Mucosa of descending colon (tissue), 3 donors: ENCODE measurements around the gene SLC35E4. TPM values are rescaled to one million over a fixed set of nuclear protein-coding genes. Genes with fewer than 3 reads are reported as not detected.

Experiments
- ATAC-seq: fragments of 200-7000 bp; cut with Tn5 transposase; one replicate; pipeline ENCODE4 v1.9.1; 2020; ENCODE audit warnings: mild to moderate bottlenecking, moderate library complexity
- DNase-seq, 3 donors: peaks; one replicate each; pipeline ENCODE4 v3.0.0-alpha.2; 2020
- H3K36me3 ChIP-seq: fragments of 200-600 bp; one replicate; pipeline ENCODE4 v1.8.0; 2021; ENCODE audit warnings: low read depth, mild to moderate bottlenecking
- H3K4me1 ChIP-seq: fragments of 200-600 bp; one replicate; pipeline ENCODE4 v1.8.0; 2021; ENCODE audit warnings: low read depth, mild to moderate bottlenecking
- H3K4me3 ChIP-seq: fragments of 200-600 bp; one replicate; pipeline ENCODE4 v1.8.0; 2021; ENCODE audit warnings: mild to moderate bottlenecking
- H3K9me3 ChIP-seq: fragments of 200-600 bp; one replicate; pipeline ENCODE4 v1.8.0; 2021; ENCODE audit warnings: mild to moderate bottlenecking
- intact Hi-C, 2 donors: fragments of 100-400 bp; cut with DNase I in 1 of 2; cut with micrococcal nuclease in 1 of 2; formaldehyde crosslinking; loops; one replicate each; pipeline versions ENCODE4 v1.11.0 to v1.11.1; 2022; cut with DNase I, micrococcal nuclease
- total RNA-seq, 3 donors: library from RNA; stranded (reverse); fragmentation: NEBNext Ultra II Directional in 2 of 3; extraction: Animal tissue kit (Norgen Biotek cat#: 25700) in 2 of 3; gene quantifications; one replicate each; pipeline versions ENCODE4 v1.2.1 to v1.2.4, GENCODE V29; 2021 to 2023
- TF ChIP-seq, protein P1 (sequence below): fragments of 200-600 bp; IDR thresholded peaks from one replicate; pipeline ENCODE4 v1.8.0; 2022; ENCODE audit warnings: antibody characterized with exemption, mild to moderate bottlenecking
- donor health status: DM: no; HTN: no; CAD: no; lungs with moderate emphysema.
- donor health status: DM: no; HTN: no; CAD: no.
- donor health status: DM: no; HTN: yes; CAD: no.

Gene SLC35E4
- total RNA-seq, 3 donors from 2014 or later = 5.0 to 8.5 (median 7.6) TPM

- peak; percentile 58 to 77 (median 64) for DNase-seq
- H3K4me3 ChIP-seq = peak within 1 kb of the TSS; percentile 32
- no peaks in the 10 kb centered on the region for H3K36me3 ChIP-seq
- TF ChIP-seq, protein P1, sequence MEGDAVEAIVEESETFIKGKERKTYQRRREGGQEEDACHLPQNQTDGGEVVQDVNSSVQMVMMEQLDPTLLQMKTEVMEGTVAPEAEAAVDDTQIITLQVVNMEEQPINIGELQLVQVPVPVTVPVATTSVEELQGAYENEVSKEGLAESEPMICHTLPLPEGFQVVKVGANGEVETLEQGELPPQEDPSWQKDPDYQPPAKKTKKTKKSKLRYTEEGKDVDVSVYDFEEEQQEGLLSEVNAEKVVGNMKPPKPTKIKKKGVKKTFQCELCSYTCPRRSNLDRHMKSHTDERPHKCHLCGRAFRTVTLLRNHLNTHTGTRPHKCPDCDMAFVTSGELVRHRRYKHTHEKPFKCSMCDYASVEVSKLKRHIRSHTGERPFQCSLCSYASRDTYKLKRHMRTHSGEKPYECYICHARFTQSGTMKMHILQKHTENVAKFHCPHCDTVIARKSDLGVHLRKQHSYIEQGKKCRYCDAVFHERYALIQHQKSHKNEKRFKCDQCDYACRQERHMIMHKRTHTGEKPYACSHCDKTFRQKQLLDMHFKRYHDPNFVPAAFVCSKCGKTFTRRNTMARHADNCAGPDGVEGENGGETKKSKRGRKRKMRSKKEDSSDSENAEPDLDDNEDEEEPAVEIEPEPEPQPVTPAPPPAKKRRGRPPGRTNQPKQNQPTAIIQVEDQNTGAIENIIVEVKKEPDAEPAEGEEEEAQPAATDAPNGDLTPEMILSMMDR = no peak
- H3K4me1 ChIP-seq = peaks cover 12% of the 10 kb centered on the region
- intact Hi-C loops = no loop called here
- peak; percentile 81 for ATAC-seq
- no peaks in the 10 kb centered on the region for H3K9me3 ChIP-seq
Measured at GRCh38 chr22:30694640-30695350, 59.2 kb downstream of the SLC35E4 start, which contains the start of gene OSBP2. OSBP2 (plus strand) TSS chr22:30694874; CDS start chr22:30694910, 36 bp downstream.

DNA sequence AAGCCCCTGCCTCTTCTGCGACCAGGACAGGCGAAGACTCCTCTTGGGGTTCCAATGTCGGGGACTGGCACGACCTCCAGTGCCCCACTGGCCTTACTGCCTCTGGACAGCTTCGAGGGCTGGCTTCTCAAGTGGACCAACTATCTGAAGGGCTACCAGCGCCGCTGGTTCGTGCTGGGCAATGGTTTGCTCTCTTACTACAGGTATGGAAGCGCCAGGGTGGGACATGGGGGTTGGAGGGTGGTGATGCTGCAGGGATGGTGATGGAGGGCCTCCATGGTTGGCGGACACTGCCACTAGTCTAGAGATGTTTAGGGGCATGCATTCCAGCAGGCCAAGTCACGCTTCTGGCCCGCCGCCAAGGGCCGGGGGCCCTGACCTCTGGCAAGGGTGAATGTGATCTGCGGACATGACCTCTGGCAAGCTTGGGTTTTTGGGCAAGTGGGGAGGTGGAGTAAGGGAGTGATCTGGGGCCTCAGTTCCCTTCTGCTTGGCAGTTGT lies 59.8 kb downstream of the SLC35E4 start:
- peak overlapping the region; percentile 32 for H3K4me3 ChIP-seq
- TF ChIP-seq, protein P1 = no peak
- intact Hi-C loops = no loop called here
- ATAC-seq = no peak
- H3K4me1 ChIP-seq = peaks cover 12% of the 10 kb centered on the region
- no peaks in the 10 kb centered on the region for H3K36me3 ChIP-seq
- peak in 1 of 3 donors; percentile 39 for DNase-seq
- H3K9me3 ChIP-seq = no peaks in the 10 kb centered on the region

GRCh38 chr22:30695871-30696655 lies 60.5 kb downstream of the SLC35E4 start:
- TF ChIP-seq, protein P1 = no peak
- no peak for DNase-seq
- no peak overlapping the region for H3K4me3 ChIP-seq
- ATAC-seq = no peak
- H3K9me3 ChIP-seq = no peaks in the 10 kb centered on the region
- no peaks in the 10 kb centered on the region for H3K36me3 ChIP-seq
- H3K4me1 ChIP-seq = peaks cover 12% of the 10 kb centered on the region
- intact Hi-C loops = no loop called here

Other genes with a start within 250 kb of the SLC35E4 start
- gene RNF215, start 248.4 kb upstream of the SLC35E4 start, total RNA-seq = 10 to 100 TPM in 1 of 3 donors, 1 to 10 TPM in 2; 9.0 to 14.2 (median 9.1) TPM
- gene SEC14L2, start 238.8 kb upstream of the SLC35E4 start, total RNA-seq = 1 to 10 TPM in 2 of 3 donors, under 1 TPM in 1; 0.67 to 4.0 (median 2.5) TPM
- 10 to 100 TPM; 14.0 to 26.0 (median 25.3) TPM for gene MTFP1, start 210.0 kb upstream of the SLC35E4 start, total RNA-seq
- not detected for gene SEC14L3, start 163.8 kb upstream of the SLC35E4 start, total RNA-seq
- not detected for gene SEC14L4, start 130.1 kb upstream of the SLC35E4 start, total RNA-seq
- gene SEC14L6, start 89.0 kb upstream of the SLC35E4 start, total RNA-seq = under 1 TPM in 2 of 3 donors, not detected in 1; 0.26 to 0.47 TPM
- gene GAL3ST1, start 61.1 kb upstream of the SLC35E4 start, total RNA-seq = 10 to 100 TPM in 2 of 3 donors, 1 to 10 TPM in 1; 7.9 to 15.9 (median 10.1) TPM
- gene PES1, start 43.9 kb upstream of the SLC35E4 start, total RNA-seq = 10 to 100 TPM; 46.2 to 54.3 (median 48.5) TPM
- 10 to 100 TPM; 23.3 to 43.7 (median 40.2) TPM for gene TCN2, start 28.6 kb upstream of the SLC35E4 start, total RNA-seq
- 10 to 100 TPM; 16.2 to 21.6 (median 16.3) TPM for gene DUSP18, start 32.1 kb downstream of the SLC35E4 start, total RNA-seq
- gene OSBP2, start 59.1 kb downstream of the SLC35E4 start, total RNA-seq = 1 to 10 TPM; 2.9 to 5.3 (median 3.4) TPM